Measurements from ENCODE around the gene PON2. TPM values are rescaled to one million over a fixed set of nuclear protein-coding genes. Genes with fewer than 3 reads are reported as not detected.

The PON2 gene
- total RNA-seq, 2 donors from 2014 or later = 66.3 to 66.8 TPM

DNA sequence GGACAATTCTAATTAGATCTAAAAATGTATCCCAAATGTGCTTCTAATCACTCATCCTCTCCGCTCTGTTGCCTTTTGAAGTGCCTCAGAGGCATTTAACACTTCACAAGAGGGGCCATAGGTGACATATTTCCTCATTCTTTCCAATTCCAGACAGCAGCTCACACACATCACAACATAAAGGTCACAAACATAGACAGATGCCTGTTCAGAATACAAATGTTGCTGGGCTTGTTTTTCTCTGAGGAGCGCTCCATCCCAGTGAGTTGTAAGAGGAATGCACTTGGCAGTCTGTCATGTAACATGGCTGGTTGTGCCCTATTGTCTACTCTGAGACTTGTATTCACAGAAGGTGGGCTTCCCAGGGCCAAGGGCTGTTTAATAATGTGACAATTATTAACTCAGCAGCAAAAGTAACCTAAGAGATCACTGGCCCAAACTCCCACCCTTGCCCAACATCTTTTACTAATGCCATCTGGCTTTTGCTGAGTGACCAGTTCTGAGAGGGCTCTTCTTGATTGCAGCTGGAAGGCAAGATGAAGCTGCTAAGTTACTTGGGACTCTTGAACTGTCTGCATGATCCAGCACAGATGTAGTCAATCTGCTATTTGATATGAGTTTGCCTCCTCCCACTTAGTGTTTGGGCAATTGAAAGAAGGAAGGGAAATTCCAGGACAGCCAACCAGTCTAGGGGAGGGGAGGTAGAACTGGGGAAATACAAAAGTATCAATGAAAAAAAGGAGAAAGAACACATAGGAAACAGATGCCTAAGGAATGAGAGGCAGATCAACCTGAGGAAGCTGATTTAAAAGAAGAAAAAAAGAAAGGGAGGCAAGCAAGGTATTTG, 13.6 kb downstream of the PON2 start:
- H3K4me3 Mint-ChIP-seq = no peak overlapping the region
- no peak for DNase-seq
- Histone ChIP-seq H3K36me3 (ENCODE audit: control insufficient read depth, insufficient read depth, low read length) (peaks cover 53% of the 10 kb centered on the region), H3K9me3 (ENCODE audit: control insufficient read depth, low read length) (no peaks in the 10 kb centered on the region), H3K9ac (ENCODE audit: extremely low read depth, low read length, poor library complexity, severe bottlenecking) (no peak overlapping the region), H3K27ac (ENCODE audit: low read depth, low read length) (peak overlapping the region; percentile 98), H3K4me1 (ENCODE audit: control insufficient read depth, insufficient read depth, low read length) (no peaks in the 10 kb centered on the region), H3K4me3 (ENCODE audit: low read length) (no peak overlapping the region), H3K27me3 (ENCODE audit: control insufficient read depth, insufficient read depth, low read length, poor library complexity, severe bottlenecking) (no peaks in the 10 kb centered on the region)
- H3K9me3 Mint-ChIP-seq = no peaks in the 10 kb centered on the region
- peaks cover 27% of the 10 kb centered on the region for H3K36me3 Mint-ChIP-seq (ENCODE audit: low read depth)
- H3K4me1 Mint-ChIP-seq = peaks cover 17% of the 10 kb centered on the region
- TF ChIP-seq, protein P1, sequence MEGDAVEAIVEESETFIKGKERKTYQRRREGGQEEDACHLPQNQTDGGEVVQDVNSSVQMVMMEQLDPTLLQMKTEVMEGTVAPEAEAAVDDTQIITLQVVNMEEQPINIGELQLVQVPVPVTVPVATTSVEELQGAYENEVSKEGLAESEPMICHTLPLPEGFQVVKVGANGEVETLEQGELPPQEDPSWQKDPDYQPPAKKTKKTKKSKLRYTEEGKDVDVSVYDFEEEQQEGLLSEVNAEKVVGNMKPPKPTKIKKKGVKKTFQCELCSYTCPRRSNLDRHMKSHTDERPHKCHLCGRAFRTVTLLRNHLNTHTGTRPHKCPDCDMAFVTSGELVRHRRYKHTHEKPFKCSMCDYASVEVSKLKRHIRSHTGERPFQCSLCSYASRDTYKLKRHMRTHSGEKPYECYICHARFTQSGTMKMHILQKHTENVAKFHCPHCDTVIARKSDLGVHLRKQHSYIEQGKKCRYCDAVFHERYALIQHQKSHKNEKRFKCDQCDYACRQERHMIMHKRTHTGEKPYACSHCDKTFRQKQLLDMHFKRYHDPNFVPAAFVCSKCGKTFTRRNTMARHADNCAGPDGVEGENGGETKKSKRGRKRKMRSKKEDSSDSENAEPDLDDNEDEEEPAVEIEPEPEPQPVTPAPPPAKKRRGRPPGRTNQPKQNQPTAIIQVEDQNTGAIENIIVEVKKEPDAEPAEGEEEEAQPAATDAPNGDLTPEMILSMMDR (conservative IDR thresholded peaks at IDR 0.05) = no peak
- no peaks in the 10 kb centered on the region for H3K27me3 Mint-ChIP-seq (ENCODE audit: insufficient read depth)
- peak overlapping the region; percentile 43 for H3K27ac Mint-ChIP-seq
- 20 to 89% methylated on average over 1 to 2 of the region's 2 CpGs for WGBS, 2 experiments (ENCODE audit: insufficient coverage in 1 of 2, insufficient read length in 1 of 2)

DNA sequence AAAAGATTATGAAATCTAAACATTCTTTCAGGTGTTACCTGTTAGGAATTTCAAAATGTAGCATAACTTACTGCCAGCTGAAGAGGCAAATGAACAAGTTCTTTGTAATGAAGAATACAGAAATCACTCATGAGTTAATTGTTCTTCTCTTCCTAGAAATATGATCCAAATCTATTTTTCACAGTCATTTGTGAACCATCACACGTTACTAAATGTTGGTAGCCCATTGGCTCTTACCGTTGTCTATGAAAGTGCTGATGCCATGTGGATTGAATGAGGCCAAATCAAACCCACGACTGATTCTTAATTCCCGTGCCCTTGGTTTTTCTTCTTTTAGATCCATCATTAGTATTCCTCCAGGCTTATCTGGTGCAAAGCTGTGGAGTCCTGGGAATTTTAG, 22.8 kb downstream of the PON2 start:
- peaks cover 59% of the 10 kb centered on the region for H3K36me3 ChIP-seq (ENCODE audit: control insufficient read depth, insufficient read depth, low read length)
- no peaks in the 10 kb centered on the region for H3K9me3 ChIP-seq (ENCODE audit: control insufficient read depth, low read length)
- H3K27me3 Mint-ChIP-seq (ENCODE audit: insufficient read depth) = no peaks in the 10 kb centered on the region
- no peak overlapping the region for H3K9ac ChIP-seq (ENCODE audit: extremely low read depth, low read length, poor library complexity, severe bottlenecking)
- no peak overlapping the region for H3K4me3 ChIP-seq (ENCODE audit: low read length)
- peaks cover 49% of the 10 kb centered on the region for H3K36me3 Mint-ChIP-seq (ENCODE audit: low read depth)
- no peaks in the 10 kb centered on the region for H3K27me3 ChIP-seq (ENCODE audit: control insufficient read depth, insufficient read depth, low read length, poor library complexity, severe bottlenecking)
- no peaks in the 10 kb centered on the region for H3K4me1 ChIP-seq (ENCODE audit: control insufficient read depth, insufficient read depth, low read length)
- WGBS, 2 experiments (ENCODE audit: insufficient coverage in 1 of 2, insufficient read length in 1 of 2) = 95 to 98% methylated on average over 4 of the region's 4 CpGs
- TF ChIP-seq, protein P1 (conservative IDR thresholded peaks at IDR 0.05) = no peak
- H3K4me1 Mint-ChIP-seq = peaks cover 3% of the 10 kb centered on the region
- no peaks in the 10 kb centered on the region for H3K9me3 Mint-ChIP-seq
- H3K27ac ChIP-seq (ENCODE audit: low read depth, low read length) = no peak overlapping the region
- no peak overlapping the region for H3K4me3 Mint-ChIP-seq
- no peak for DNase-seq
- H3K27ac Mint-ChIP-seq = no peak overlapping the region

DNA sequence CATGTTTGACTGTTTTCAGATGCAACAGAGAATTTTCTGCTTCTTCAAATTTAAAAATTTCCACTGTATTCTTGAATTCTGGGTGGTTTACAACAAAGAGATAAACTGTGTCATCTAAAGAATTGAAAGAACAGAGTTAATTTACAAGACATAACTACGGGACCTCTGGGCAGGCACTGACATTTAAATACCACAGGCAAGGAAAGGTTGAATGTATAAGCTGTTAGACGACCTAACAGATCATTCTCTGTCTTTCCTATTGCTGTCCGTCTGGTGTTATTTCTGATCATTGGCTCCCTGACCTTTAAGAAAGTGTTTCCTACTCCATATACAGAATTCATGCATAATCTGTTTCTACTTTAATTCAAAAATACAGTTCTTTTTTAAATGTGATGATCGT, 23.2 kb downstream of the PON2 start:
- Histone ChIP-seq H3K27me3 (ENCODE audit: control insufficient read depth, insufficient read depth, low read length, poor library complexity, severe bottlenecking) (no peaks in the 10 kb centered on the region), H3K4me1 (ENCODE audit: control insufficient read depth, insufficient read depth, low read length) (no peaks in the 10 kb centered on the region), H3K9me3 (ENCODE audit: control insufficient read depth, low read length) (no peaks in the 10 kb centered on the region), H3K27ac (ENCODE audit: low read depth, low read length) (no peak overlapping the region), H3K9ac (ENCODE audit: extremely low read depth, low read length, poor library complexity, severe bottlenecking) (no peak overlapping the region), H3K4me3 (ENCODE audit: low read length) (no peak overlapping the region), H3K36me3 (ENCODE audit: control insufficient read depth, insufficient read depth, low read length) (peaks cover 59% of the 10 kb centered on the region)
- 83 to 95% methylated on average over 3 to 4 of the region's 4 CpGs for WGBS, 2 experiments (ENCODE audit: insufficient coverage in 1 of 2, insufficient read length in 1 of 2)
- Mint-ChIP-seq H3K36me3 (ENCODE audit: low read depth) (peaks cover 48% of the 10 kb centered on the region), H3K4me1 (peaks cover 3% of the 10 kb centered on the region), H3K27ac (no peak overlapping the region), H3K27me3 (ENCODE audit: insufficient read depth) (no peaks in the 10 kb centered on the region), H3K9me3 (no peaks in the 10 kb centered on the region), H3K4me3 (no peak overlapping the region)
- TF ChIP-seq, protein P1 (conservative IDR thresholded peaks at IDR 0.05) = no peak
- no peak for DNase-seq
